GM19452 (cell line): ENCODE results near the gene BOD1L1.

Source experiments
- ATAC-seq: cut with Tn5 transposase; IDR thresholded peaks from one replicate; pipeline ENCODE4 v1.9.1; 2021; ENCODE audit not compliant: unreplicated experiment

Gene BOD1L1

DNA sequence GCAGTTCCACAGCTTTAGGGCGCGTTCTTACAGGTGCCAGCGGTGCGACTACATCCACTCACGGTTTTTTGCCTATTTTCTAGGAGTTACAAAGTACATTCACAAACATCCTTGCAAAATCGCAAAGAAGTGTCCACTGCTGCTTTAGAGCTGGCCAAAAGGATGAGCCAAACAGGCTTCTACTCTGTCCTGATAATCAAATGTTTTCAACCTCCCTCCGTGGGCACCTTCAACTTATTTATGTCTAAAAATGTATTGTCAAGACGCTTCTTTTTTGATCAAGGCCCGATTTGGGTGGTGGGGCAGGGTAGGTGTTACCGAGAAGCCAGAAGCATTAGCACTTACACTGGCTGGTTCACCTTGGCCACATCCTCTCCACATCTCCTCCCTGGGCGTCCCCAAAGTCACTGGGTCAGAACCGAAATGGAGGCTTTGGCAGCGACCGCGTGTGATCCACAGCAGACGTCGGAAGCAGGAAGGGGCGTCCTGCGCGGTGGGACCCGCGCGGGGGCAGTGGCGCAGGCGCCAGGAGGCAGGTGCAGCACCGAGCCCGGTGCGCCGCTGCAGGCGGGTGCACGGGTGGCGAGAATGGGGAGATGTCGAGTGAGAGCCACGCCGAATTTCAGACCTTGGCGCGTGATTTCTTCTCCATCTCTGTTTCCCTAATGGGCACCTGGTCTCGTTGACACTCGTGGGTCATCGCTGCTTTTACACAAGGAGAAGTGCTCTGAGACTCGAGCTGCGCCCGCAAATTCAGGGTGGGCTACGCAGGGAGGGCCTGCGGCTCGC lies 100.1 kb downstream of the BOD1L1 start:
- no peak for ATAC-seq

DNA sequence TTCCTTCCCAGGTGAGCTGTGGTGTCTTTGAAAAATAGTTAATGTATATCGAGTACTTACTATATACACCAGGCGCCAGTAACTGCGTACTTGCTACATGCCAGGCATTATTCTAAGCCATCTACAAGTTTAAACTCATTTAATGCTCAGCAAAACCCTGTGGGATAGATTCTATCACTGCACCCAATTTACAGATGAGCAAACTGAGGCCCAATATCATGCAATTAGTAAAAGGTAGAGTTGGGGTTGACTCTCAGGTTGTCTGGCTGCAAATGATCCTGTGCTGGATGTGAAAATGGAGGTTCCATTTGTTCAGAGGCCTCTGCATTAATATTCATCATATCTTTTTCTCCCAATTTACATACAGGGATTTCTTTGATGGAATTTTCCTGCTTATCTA lies 100.9 kb downstream of the BOD1L1 start:
- ATAC-seq: no peak

DNA sequence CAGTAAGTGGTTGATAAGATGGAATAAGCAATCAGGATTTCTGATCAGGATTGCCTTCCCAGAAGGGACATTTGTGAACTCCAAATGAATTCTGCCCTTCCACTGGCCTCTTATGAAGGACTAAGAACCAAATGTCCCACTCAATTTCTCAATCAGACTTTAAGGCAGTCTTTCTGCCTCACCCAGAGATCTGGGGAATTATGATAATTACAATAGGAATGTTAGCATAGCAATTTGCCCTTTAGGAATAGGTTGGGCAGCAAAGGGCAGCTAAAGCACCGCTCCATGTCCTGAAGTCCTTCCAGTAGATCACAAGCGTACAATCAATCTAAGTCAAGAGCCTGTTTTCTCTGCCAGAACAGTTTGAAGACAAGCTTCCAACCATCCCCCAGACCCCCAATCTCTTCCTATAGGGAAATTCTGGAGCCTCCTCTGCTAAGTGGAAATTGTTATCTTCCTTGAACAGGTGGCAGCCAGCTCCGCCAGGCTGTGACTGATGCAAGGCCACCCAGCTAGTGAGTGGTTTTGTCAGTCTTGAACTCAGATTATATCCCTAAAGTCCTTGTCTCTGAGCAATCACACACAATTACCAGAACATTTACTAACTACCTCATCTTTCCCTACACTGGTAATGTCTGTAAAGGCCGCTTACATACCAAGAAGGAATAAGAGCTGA lies 101.8 kb downstream of the BOD1L1 start:
- no peak for ATAC-seq

GRCh38 chr4:13524504-13525243 lies 102.9 kb downstream of the BOD1L1 start:
- no peak for ATAC-seq

GRCh38 chr4:13523591-13524503 lies 103.7 kb downstream of the BOD1L1 start:
- ATAC-seq: no peak

DNA sequence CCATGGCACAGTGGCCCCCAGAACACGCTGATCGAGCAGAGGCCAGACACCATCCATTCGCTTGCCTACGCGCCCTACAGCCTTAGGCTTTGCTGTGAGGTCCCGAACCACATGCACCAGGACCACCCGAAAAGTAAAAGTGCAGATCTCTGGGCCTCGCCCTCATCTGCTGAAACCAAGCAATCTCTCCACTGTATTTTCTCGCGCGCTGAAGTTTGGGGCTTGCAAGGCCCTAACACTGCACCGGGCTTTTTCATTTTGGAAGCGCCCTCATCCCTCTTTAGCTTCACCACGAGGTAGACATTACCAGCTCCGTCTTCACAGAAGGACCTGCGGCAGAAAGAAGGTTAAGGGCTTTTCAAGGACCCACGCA lies 104.4 kb downstream of the BOD1L1 start:
- ATAC-seq: no peak

GRCh38 chr4:13522282-13523104 lies 105.0 kb downstream of the BOD1L1 start:
- ATAC-seq: no peak

- ATAC-seq: no peak
Measured at GRCh38 chr4:13521047-13521446, 106.5 kb downstream of the BOD1L1 start.
